ENCODE measurements around the gene AGAP1.

AGAP1 gene

DNA sequence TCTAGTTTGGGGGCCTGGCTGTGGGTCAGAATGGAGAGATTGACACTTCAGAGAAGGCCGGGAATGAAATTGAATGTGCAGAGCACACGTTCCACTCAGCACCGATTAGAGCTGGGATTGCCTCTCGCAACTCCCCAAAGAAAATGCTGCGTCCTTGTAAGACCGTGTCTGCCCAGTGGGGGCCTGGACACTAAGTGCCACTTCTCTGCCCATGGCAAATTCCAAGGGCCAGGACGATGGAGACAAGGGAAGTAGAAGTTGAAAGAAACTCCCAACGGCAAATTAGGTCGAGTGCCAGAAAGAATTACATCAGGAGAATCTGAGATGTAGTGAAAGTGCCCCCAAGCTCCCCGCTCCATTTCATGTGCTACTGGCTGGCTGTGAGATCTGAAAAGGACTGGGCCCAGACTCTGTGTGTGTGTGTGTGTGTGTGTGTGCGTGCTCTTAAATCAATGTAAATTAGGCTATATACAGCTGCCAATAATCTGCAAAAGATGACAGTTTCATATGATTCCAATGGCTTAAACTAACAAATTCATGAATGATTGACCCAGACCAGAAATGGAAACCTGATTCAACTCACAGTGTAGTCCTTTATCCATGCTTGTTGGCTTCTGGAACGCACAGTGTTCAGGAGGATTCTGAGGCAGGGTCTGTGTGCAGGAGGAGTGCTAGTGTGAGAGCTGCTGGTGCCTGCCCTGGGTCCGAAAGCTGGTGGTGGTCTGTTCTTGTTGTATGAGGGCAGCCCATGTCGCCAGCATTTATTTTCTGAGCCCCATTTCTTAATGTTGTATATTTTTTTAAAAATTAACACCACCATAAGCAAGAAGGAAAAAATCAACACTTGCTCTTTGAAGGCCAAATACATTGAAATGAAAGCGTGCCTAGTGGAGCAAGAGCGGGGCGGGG is 234.3 kb downstream of the AGAP1 start:
- no peak for DNase-seq
- Histone ChIP-seq H3K27ac (no peak overlapping the region), H3K36me3 (replicated peaks) (no peaks in the 10 kb centered on the region), H3K4me3 (ENCODE audit: low read depth, low read length) (no peak overlapping the region), H3K27me3 (replicated peaks) (no peaks in the 10 kb centered on the region)
- TF ChIP-seq, protein P1, sequence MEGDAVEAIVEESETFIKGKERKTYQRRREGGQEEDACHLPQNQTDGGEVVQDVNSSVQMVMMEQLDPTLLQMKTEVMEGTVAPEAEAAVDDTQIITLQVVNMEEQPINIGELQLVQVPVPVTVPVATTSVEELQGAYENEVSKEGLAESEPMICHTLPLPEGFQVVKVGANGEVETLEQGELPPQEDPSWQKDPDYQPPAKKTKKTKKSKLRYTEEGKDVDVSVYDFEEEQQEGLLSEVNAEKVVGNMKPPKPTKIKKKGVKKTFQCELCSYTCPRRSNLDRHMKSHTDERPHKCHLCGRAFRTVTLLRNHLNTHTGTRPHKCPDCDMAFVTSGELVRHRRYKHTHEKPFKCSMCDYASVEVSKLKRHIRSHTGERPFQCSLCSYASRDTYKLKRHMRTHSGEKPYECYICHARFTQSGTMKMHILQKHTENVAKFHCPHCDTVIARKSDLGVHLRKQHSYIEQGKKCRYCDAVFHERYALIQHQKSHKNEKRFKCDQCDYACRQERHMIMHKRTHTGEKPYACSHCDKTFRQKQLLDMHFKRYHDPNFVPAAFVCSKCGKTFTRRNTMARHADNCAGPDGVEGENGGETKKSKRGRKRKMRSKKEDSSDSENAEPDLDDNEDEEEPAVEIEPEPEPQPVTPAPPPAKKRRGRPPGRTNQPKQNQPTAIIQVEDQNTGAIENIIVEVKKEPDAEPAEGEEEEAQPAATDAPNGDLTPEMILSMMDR (IDR thresholded peaks at IDR 0.05; ENCODE audit: low read depth, low read length, missing control alignments) = no peak
- in situ Hi-C loops (cut with HindIII; ENCODE audit: low pct_ligation_motif_present, low sequenced_read_pairs) = no loop called here

DNA sequence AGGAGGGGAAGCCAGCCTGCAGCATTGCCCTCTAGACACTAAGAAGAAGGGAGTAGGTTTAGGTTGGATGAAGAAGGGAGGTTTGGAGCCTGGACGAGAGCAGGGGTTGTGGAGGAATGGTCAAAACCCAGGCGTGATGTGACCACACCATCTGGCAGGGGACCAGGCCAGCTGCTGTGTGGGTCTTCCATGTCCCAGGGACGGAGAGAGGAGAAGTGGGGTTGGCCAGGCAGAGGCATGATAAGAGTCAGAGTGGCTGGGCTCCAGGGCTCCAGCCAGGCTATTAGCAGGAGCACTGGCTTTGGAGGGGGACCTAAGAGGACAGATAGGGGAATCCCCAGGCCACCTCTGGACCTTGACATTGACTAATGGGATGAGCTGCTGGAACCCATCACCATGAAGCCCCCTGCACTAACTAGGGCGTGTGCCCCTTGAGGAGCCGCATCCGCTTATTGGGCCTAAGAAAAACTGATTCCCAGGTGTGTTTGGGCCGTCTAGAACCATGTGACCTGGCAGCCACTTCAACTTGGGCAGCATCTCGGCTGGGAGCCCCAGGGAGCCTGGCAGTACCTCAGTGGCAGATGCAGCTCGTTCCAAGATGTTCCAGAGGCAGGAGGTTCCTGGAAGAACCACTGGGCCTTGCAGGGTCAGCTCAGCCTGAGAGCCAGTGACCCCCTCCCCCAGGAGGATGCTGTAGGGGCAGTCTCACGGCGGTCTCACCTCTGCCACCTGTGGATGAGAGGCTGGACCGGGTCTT is 235.1 kb downstream of the AGAP1 start:
- DNase-seq = no peak
- TF ChIP-seq, protein P1 (IDR thresholded peaks at IDR 0.05; ENCODE audit: low read depth, low read length, missing control alignments) = no peak
- H3K4me3 ChIP-seq (ENCODE audit: low read depth, low read length) = no peak overlapping the region
- in situ Hi-C loops (cut with HindIII; ENCODE audit: low pct_ligation_motif_present, low sequenced_read_pairs) = no loop called here
- H3K27ac ChIP-seq = no peak overlapping the region
- no peaks in the 10 kb centered on the region for H3K36me3 ChIP-seq (replicated peaks)
- no peaks in the 10 kb centered on the region for H3K27me3 ChIP-seq (replicated peaks)

DNA sequence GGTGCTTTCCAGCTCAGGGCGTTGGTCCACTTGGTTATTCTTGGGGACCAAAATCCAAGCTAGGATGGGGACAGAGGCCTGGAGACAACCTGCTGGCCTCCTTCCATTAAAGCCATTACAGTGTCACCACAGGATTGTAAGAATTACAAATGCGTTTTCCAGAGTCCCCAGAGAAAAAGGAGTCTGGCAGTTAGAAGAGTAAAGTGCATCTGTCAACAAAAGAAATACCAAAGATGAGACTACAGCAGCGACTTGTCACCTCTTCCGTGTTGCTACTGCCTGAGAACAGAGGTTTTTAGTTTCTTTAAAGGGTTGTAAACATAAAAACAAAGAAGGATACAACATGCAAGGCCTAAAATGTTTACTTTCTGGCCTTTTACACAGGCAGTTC is 235.7 kb downstream of the AGAP1 start:
- H3K36me3 ChIP-seq (replicated peaks) = no peaks in the 10 kb centered on the region
- no peak for DNase-seq
- in situ Hi-C loops (cut with HindIII; ENCODE audit: low pct_ligation_motif_present, low sequenced_read_pairs) = no loop called here
- no peaks in the 10 kb centered on the region for H3K27me3 ChIP-seq (replicated peaks)
- TF ChIP-seq, protein P1 (IDR thresholded peaks at IDR 0.05; ENCODE audit: low read depth, low read length, missing control alignments) = no peak
- no peak overlapping the region for H3K27ac ChIP-seq
- H3K4me3 ChIP-seq (ENCODE audit: low read depth, low read length) = no peak overlapping the region

DNA sequence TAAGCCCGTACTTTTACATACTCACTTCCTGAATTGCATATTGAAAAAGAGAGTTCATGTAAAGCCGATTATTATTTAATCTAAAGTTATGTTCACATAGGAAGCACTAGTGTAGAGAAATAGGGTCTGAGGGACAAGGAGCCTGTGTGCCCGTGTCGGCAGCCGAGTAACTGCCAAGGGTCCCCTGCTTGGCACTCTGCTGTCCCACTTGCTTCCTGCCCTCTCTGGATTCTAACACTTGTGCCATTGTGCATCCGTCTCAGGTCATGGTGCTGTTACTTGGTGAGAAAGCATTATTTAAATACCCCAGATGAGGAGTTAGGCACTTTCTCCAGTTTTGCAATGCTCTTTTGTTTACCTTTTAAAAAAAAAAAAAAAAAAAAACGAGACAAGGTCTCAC is 236.3 kb downstream of the AGAP1 start:
- Histone ChIP-seq H3K27me3 (replicated peaks) (no peaks in the 10 kb centered on the region), H3K4me3 (ENCODE audit: low read depth, low read length) (no peak overlapping the region), H3K36me3 (replicated peaks) (no peaks in the 10 kb centered on the region), H3K27ac (no peak overlapping the region)
- in situ Hi-C loops (cut with HindIII; ENCODE audit: low pct_ligation_motif_present, low sequenced_read_pairs) = no loop called here
- TF ChIP-seq, protein P1 (IDR thresholded peaks at IDR 0.05; ENCODE audit: low read depth, low read length, missing control alignments) = no peak
- DNase-seq = no peak

DNA sequence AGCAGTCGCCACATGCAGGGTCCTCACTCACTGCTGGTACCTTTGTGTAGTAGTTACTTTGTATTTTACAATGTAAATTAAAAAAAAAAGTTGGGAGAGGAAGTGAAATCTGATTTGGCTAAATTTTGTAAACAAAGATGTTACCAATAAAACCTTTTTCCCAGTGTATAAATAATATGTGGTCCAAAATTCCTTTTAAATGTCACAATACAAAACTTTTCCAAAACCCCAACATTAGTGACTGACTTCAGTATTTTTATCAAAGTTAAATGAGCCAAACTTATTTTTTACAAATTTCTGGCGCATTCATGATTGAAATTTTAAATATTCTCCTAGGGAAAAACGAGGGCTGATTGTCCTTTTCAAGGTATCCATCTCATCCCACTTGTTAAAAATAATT is 239.9 kb downstream of the AGAP1 start:
- TF ChIP-seq, protein P1 (IDR thresholded peaks at IDR 0.05; ENCODE audit: low read depth, low read length, missing control alignments) = no peak
- Histone ChIP-seq H3K4me3 (ENCODE audit: low read depth, low read length) (no peak overlapping the region), H3K27ac (no peak overlapping the region), H3K36me3 (replicated peaks) (no peaks in the 10 kb centered on the region), H3K27me3 (replicated peaks) (no peaks in the 10 kb centered on the region)
- in situ Hi-C loops (cut with HindIII; ENCODE audit: low pct_ligation_motif_present, low sequenced_read_pairs) = no loop called here
- no peak for DNase-seq

Measured in brain microvascular endothelial cell (primary cell).